Activated T-helper 9 cell treated with anti-CD3 and anti-CD28 coated beads, Interleukin-2, amount 50 U/mL, for 16 hours (primary cell): Measurements from ENCODE around the gene KRTAP5-11.
"Not testable (repeated sequence)": the region's sequence is repeated elsewhere in the genome, so short reads cannot be mapped to it uniquely, and the experiment has no call there.

Source experiments
- DNase-seq: peaks from one replicate; pipeline ENCODE4 v3.0.0-alpha.2; 2020; ENCODE audit warnings: low read depth

KRTAP5-11 gene

GRCh38 chr11:71582309-71582895 is at the start of gene KRTAP5-11:
KRTAP5-11 (minus strand) TSS chr11:71582875; CDS start chr11:71582837, 38 bp downstream.
- no peak for DNase-seq

- DNase-seq, result not testable (repeated sequence)
Observed at GRCh38 chr11:71631551-71631950, 48.9 kb upstream of the KRTAP5-11 start.

GRCh38 chr11:71630071-71630470 is 47.4 kb upstream of the KRTAP5-11 start:
- not testable (repeated sequence) for DNase-seq

- not testable (repeated sequence) for DNase-seq
Observed at GRCh38 chr11:71628943-71629342, 46.3 kb upstream of the KRTAP5-11 start.

- not testable (repeated sequence) for DNase-seq
Observed at GRCh38 chr11:71623226-71623625, 40.6 kb upstream of the KRTAP5-11 start.

- not testable (repeated sequence) for DNase-seq
Observed at GRCh38 chr11:71622561-71622960, 39.9 kb upstream of the KRTAP5-11 start.

- DNase-seq, result not testable (repeated sequence)
Observed at GRCh38 chr11:71615003-71615402, 32.3 kb upstream of the KRTAP5-11 start.

GRCh38 chr11:71614366-71614917 is 31.8 kb upstream of the KRTAP5-11 start:
- not testable (repeated sequence) for DNase-seq

- DNase-seq, result not testable (repeated sequence)
Observed at GRCh38 chr11:71613931-71614330, 31.3 kb upstream of the KRTAP5-11 start.

GRCh38 chr11:71611218-71611910 is 28.7 kb upstream of the KRTAP5-11 start:
- not testable (repeated sequence) for DNase-seq

- DNase-seq, result not testable (repeated sequence)
Observed at GRCh38 chr11:71608272-71608671, 25.6 kb upstream of the KRTAP5-11 start.

- DNase-seq, result not testable (repeated sequence)
Observed at GRCh38 chr11:71607520-71608216, 25.0 kb upstream of the KRTAP5-11 start.

GRCh38 chr11:71606853-71607519 is 24.3 kb upstream of the KRTAP5-11 start:
- DNase-seq, result not testable (repeated sequence)

GRCh38 chr11:71604798-71605488 is 22.3 kb upstream of the KRTAP5-11 start:
- DNase-seq, result not testable (repeated sequence)

GRCh38 chr11:71603221-71603620 is 20.5 kb upstream of the KRTAP5-11 start:
- not testable (repeated sequence) for DNase-seq

GRCh38 chr11:71589546-71589920 is 6.9 kb upstream of the KRTAP5-11 start:
- DNase-seq, result not testable (repeated sequence)

GRCh38 chr11:71588822-71589545 is 6.3 kb upstream of the KRTAP5-11 start:
- DNase-seq, result peak; percentile 23

GRCh38 chr11:71588314-71588713 is 5.6 kb upstream of the KRTAP5-11 start:
- DNase-seq, result not testable (repeated sequence)

GRCh38 chr11:71585673-71586072 is 3.0 kb upstream of the KRTAP5-11 start:
- not testable (repeated sequence) for DNase-seq

GRCh38 chr11:71582969-71583368 is 294 bp upstream of the KRTAP5-11 start:
- DNase-seq, result not testable (repeated sequence)

- DNase-seq, result no peak
Observed at GRCh38 chr11:71581826-71582225, 849 bp downstream of the KRTAP5-11 start.
